NCI-H510A (cell line): ENCODE measurements around the gene ORM2.
"Not testable (repeated sequence)": the region's sequence is repeated elsewhere in the genome, so short reads cannot be mapped to it uniquely, and the experiment has no call there.

Experiments
- DNase-seq: peaks from one replicate; lab custom pipeline; 2025; lab: John Stamatoyannopoulos, UW

The ORM2 gene

GRCh38 chr9:114329625-114330022 lies at the start of gene ORM2:
ORM2 (plus strand) TSS chr9:114329869; CDS start chr9:114329905, 36 bp downstream.
- DNase-seq = not testable (repeated sequence)

GRCh38 chr9:114280636-114281472 lies 48.8 kb upstream of the ORM2 start:
- DNase-seq = no peak

GRCh38 chr9:114281473-114282103 lies 48.1 kb upstream of the ORM2 start:
- DNase-seq = no peak

GRCh38 chr9:114282104-114282485 lies 47.6 kb upstream of the ORM2 start:
- no peak for DNase-seq

- no peak for DNase-seq
These were observed 47.2 kb upstream of the ORM2 start for GRCh38 chr9:114282507-114282906.

- no peak for DNase-seq
These were observed 46.7 kb upstream of the ORM2 start for GRCh38 chr9:114282926-114283325.

GRCh38 chr9:114283551-114284111 lies 46.0 kb upstream of the ORM2 start:
- DNase-seq = no peak

- no peak for DNase-seq
These were observed 45.2 kb upstream of the ORM2 start for GRCh38 chr9:114284316-114285060.

- no peak for DNase-seq
These were observed 44.4 kb upstream of the ORM2 start for GRCh38 chr9:114285166-114285867.

- DNase-seq = no peak
These were observed 43.5 kb upstream of the ORM2 start for GRCh38 chr9:114286146-114286679.

- DNase-seq = no peak
These were observed 42.5 kb upstream of the ORM2 start for GRCh38 chr9:114287001-114287762.

- no peak for DNase-seq
These were observed 41.9 kb upstream of the ORM2 start for GRCh38 chr9:114287763-114288192.

- DNase-seq = no peak
These were observed 41.2 kb upstream of the ORM2 start for GRCh38 chr9:114288193-114289091.

GRCh38 chr9:114289106-114289505 lies 40.6 kb upstream of the ORM2 start:
- DNase-seq = no peak

- no peak for DNase-seq
These were observed 39.8 kb upstream of the ORM2 start for GRCh38 chr9:114289571-114290481.

- no peak for DNase-seq
These were observed 39.1 kb upstream of the ORM2 start for GRCh38 chr9:114290561-114290986.

- DNase-seq = no peak
These were observed 38.6 kb upstream of the ORM2 start for GRCh38 chr9:114291064-114291474.

GRCh38 chr9:114291886-114292590 lies 37.6 kb upstream of the ORM2 start:
- no peak for DNase-seq
